Measurements from ENCODE around the gene MEPCE. TPM values are rescaled to one million over a fixed set of nuclear protein-coding genes. Genes with fewer than 3 reads are reported as not detected.
A peak's percentile ranks its signal among the peaks of the same experiment; 100 is the strongest.

Gene MEPCE
- total and polyA plus RNA-seq, 9 of the 15 experiments (the other 6 are each of a cell fraction or from before 2014, with no cell fraction given), result 10.9 to 76.3 (median 44.1) TPM

GRCh38 chr7:100428967-100429636, 529 bp upstream of the MEPCE start (continued):
- TF ChIP-seq, protein P1, sequence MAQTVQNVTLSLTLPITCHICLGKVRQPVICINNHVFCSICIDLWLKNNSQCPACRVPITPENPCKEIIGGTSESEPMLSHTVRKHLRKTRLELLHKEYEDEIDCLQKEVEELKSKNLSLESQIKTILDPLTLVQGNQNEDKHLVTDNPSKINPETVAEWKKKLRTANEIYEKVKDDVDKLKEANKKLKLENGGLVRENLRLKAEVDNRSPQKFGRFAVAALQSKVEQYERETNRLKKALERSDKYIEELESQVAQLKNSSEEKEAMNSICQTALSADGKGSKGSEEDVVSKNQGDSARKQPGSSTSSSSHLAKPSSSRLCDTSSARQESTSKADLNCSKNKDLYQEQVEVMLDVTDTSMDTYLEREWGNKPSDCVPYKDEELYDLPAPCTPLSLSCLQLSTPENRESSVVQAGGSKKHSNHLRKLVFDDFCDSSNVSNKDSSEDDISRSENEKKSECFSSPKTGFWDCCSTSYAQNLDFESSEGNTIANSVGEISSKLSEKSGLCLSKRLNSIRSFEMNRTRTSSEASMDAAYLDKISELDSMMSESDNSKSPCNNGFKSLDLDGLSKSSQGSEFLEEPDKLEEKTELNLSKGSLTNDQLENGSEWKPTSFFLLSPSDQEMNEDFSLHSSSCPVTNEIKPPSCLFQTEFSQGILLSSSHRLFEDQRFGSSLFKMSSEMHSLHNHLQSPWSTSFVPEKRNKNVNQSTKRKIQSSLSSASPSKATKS (CRISPR knock-in tag; IDR thresholded peaks at IDR 0.05), result no peak
- TF ChIP-seq KLF16 (IDR thresholded peaks at IDR 0.05), result 0 out of 2 replicates have a peak, but pooled peaks have one; percentile 4
- no peak for TF ChIP-seq ESRRB (CRISPR knock-in tag; IDR thresholded peaks at IDR 0.05; ENCODE audit: borderline replicate concordance)
- no peak for TF ChIP-seq MTA1 (IDR thresholded peaks at IDR 0.05; ENCODE audit: borderline replicate concordance)
- no peak for TF ChIP-seq BRF2 (IDR thresholded peaks at IDR 0.05; ENCODE audit: borderline replicate concordance, insufficient read depth, insufficient read length)
- TF ChIP-seq PHB2 (IDR thresholded peaks at IDR 0.05; ENCODE audit: low read depth), result no peak
- peak; percentile 95 for TF ChIP-seq C11orf30 (IDR thresholded peaks at IDR 0.05; ENCODE audit: low read depth)
- no peak for TF ChIP-seq ZNF24 (IDR thresholded peaks at IDR 0.05)
- no peak; the same call in 1 of the 2 replicates for TF ChIP-seq MTA3 (IDR thresholded peaks at IDR 0.05; ENCODE audit: borderline replicate concordance)
- TF ChIP-seq HNRNPLL (IDR thresholded peaks at IDR 0.05; ENCODE audit: low read depth, low read length, poor library complexity, severe bottlenecking), result no peak
- TF ChIP-seq ELK3 (CRISPR knock-in tag; IDR thresholded peaks at IDR 0.05), result no peak
- peak; percentile 93 for TF ChIP-seq KAT7 (CRISPR knock-in tag; IDR thresholded peaks at IDR 0.05; ENCODE audit: borderline replicate concordance)
- no peak for TF ChIP-seq HNRNPH1 (optimal IDR thresholded peaks at IDR 0.05; ENCODE audit: low read depth, low read length)
- peak; percentile 89 for TF ChIP-seq CGGBP1 (CRISPR knock-in tag; IDR thresholded peaks at IDR 0.05)
- no peak for TF ChIP-seq ZNF583 (CRISPR knock-in tag; IDR thresholded peaks at IDR 0.05)
- no peak for TF ChIP-seq ZSCAN29 (IDR thresholded peaks at IDR 0.05)
- TF ChIP-seq ZNF444 (CRISPR knock-in tag; IDR thresholded peaks at IDR 0.05), result no peak
- TF ChIP-seq NFRKB (IDR thresholded peaks at IDR 0.05; ENCODE audit: low read depth), result peak; percentile 44
- TF ChIP-seq NFE2L1 (tag; IDR thresholded peaks at IDR 0.05; ENCODE audit: borderline replicate concordance, low read depth), result no peak
- TF ChIP-seq, protein P2, sequence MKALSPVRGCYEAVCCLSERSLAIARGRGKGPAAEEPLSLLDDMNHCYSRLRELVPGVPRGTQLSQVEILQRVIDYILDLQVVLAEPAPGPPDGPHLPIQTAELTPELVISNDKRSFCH (CRISPR knock-in tag; IDR thresholded peaks at IDR 0.05), result no peak
- TF ChIP-seq, protein P2 (tag; IDR thresholded peaks at IDR 0.05), result no peak
- no peak; the same call in 1 of the 2 replicates for TF ChIP-seq CBX1 (IDR thresholded peaks at IDR 0.05; ENCODE audit: low read depth)
- no peak for TF ChIP-seq SIRT6 (IDR thresholded peaks at IDR 0.05; ENCODE audit: low read depth, low read length)
- peak; percentile 78 for TF ChIP-seq CC2D1A (IDR thresholded peaks at IDR 0.05)
